DMS114 treated with DMSO at 0.1 percent for 48 hours (cell line): ENCODE data around the gene GAB3.

Experiments used
- DNase-seq: peaks from one replicate; lab custom pipeline; 2025; ENCODE audit not compliant: unreplicated experiment; lab: John Stamatoyannopoulos, UW

Gene GAB3

GRCh38 chrX:154751203-154751668 is 359 bp upstream of the GAB3 start:
- DNase-seq: no peak

GRCh38 chrX:154749856-154750255 is 1.0 kb downstream of the GAB3 start:
- DNase-seq: no peak

- DNase-seq: peak; percentile 8
These were observed 2.1 kb downstream of the GAB3 start for GRCh38 chrX:154748712-154749339.

GRCh38 chrX:154742613-154743012 is 8.3 kb downstream of the GAB3 start:
- DNase-seq: no peak

- no peak for DNase-seq
These were observed 10.9 kb downstream of the GAB3 start for GRCh38 chrX:154739952-154740465.

- no peak for DNase-seq
These were observed 12.7 kb downstream of the GAB3 start for GRCh38 chrX:154738011-154738738.

- DNase-seq: no peak
These were observed 13.7 kb downstream of the GAB3 start for GRCh38 chrX:154737136-154737535.

- DNase-seq: no peak
These were observed 15.0 kb downstream of the GAB3 start for GRCh38 chrX:154735695-154736393.

GRCh38 chrX:154734061-154734781 is 16.7 kb downstream of the GAB3 start:
- no peak for DNase-seq

GRCh38 chrX:154733066-154733425 is 17.8 kb downstream of the GAB3 start:
- no peak for DNase-seq

- no peak for DNase-seq
These were observed 18.3 kb downstream of the GAB3 start for GRCh38 chrX:154732421-154733065.

- DNase-seq: no peak
These were observed 19.0 kb downstream of the GAB3 start for GRCh38 chrX:154731881-154732280.

GRCh38 chrX:154731184-154731583 is 19.7 kb downstream of the GAB3 start:
- no peak for DNase-seq

- no peak for DNase-seq
These were observed 20.5 kb downstream of the GAB3 start for GRCh38 chrX:154730253-154730891.

- no peak for DNase-seq
These were observed 21.4 kb downstream of the GAB3 start for GRCh38 chrX:154729439-154729838.

GRCh38 chrX:154728431-154729190 is 22.3 kb downstream of the GAB3 start:
- DNase-seq: no peak

GRCh38 chrX:154727871-154728270 is 23.0 kb downstream of the GAB3 start:
- DNase-seq: no peak

GRCh38 chrX:154727418-154727817 is 23.5 kb downstream of the GAB3 start:
- no peak for DNase-seq

GRCh38 chrX:154724993-154725756 is 25.7 kb downstream of the GAB3 start:
- no peak for DNase-seq
